H1 (cell line): ENCODE results near the gene TNS2. TPM values are rescaled to one million over a fixed set of nuclear protein-coding genes. Genes with fewer than 3 reads are reported as not detected.

ENCODE experiments used
- CHD7 ChIP-seq: fragments of 300-600 bp; sonication (generic); IDR thresholded peaks from 2 replicates; pipeline ENCODE4 v1.7.1; 2012; ENCODE audit warnings: low read length, moderate library complexity, mild to moderate bottlenecking, inconsistent platforms; ENCODE audit not compliant: insufficient replicate concordance
- GABPA ChIP-seq: IDR thresholded peaks from 2 replicates; pipeline ENCODE4 v1.6.1; 2011; ENCODE audit warnings: mild to moderate bottlenecking, low read length, moderate library complexity, borderline replicate concordance; ENCODE audit not compliant: insufficient read depth
- KDM4A ChIP-seq: IDR thresholded peaks from one replicate; pipeline ENCODE4 v1.7.1; 2012; ENCODE audit warnings: low read depth, mild to moderate bottlenecking, moderate library complexity, low read length, inconsistent platforms; ENCODE audit not compliant: severe bottlenecking
- NANOG ChIP-seq: IDR thresholded peaks from 2 replicates; pipeline ENCODE4 v1.6.1; 2011; ENCODE audit warnings: low read length, low read depth, mild to moderate bottlenecking, inconsistent platforms; ENCODE audit not compliant: insufficient read depth, poor library complexity, severe bottlenecking
- SP1 ChIP-seq: IDR thresholded peaks from 2 replicates; pipeline ENCODE4 v1.6.1; 2011; ENCODE audit warnings: low read depth, low read length
- polyA plus RNA-seq, 7 experiments: library from polyadenylated mRNA; depleted of rRNA in 3 of 7; stranded (reverse) in 5 of 7; unstranded in 2 of 7; fragments of >200 nt in 5 of 7; fragments of 200-250 nt in 2 of 7; gene quantifications; 1 replicate in 5 of 7; 2 replicates in 1 of 7; 4 replicates in 1 of 7; pipeline versions ENCODE4 v1.2.1 to v1.2.3, GENCODE V29; 2011 to 2013; ENCODE audit warnings: missing spikeins in 2 of 7, mixed read lengths in 2 of 7
- total RNA-seq: library from RNA; stranded (reverse); fragmentation: NEBNext Ultra II Directional; extraction: Animal tissue kit (Norgen Biotek cat#: 25700); gene quantifications from 2 replicates; pipeline ENCODE4 v1.2.1, GENCODE V29; 2021

The TNS2 gene
- total and polyA plus RNA-seq, 2 of the 8 experiments (the other 6 are each of a cell fraction or from before 2014, with no cell fraction given), result 2.8 to 4.7 TPM

- TF ChIP-seq CHD7 (no peak), KDM4A (peak; percentile 75), SP1 (peak; percentile 98), NANOG (no peak), GABPA (no peak)
Observed at GRCh38 chr12:53079226-53080117, 29.6 kb downstream of the TNS2 start, which contains the start of gene SPRYD3 (continued).
